Measurements from ENCODE around the gene MRPL50.

The MRPL50 gene

DNA sequence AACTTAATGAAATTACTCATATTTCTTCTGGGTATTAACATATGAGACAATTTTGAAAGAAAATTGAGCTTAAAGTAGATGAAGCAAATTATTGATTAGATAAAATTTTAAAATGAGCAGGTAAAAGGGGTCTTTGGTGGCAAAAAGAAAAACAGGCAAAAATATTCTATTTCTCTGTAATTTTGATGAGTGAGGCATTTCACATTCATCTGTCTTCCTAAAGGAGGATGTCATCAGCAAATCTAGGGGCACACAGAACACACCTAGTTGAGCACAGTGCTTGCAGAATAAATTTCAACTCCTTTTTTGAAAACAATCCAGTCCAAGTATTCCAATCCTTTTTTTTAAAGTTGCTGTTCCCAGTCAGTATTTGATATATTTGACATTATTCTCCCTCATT lies 16.4 kb upstream of the MRPL50 start:
- no peaks in the 10 kb centered on the region for H3K27me3 ChIP-seq (ENCODE audit: insufficient read depth, poor library complexity, severe bottlenecking)
- TF ChIP-seq GABPA (IDR thresholded peaks at IDR 0.05; ENCODE audit: low read depth): no peak
- TF ChIP-seq, protein P1, sequence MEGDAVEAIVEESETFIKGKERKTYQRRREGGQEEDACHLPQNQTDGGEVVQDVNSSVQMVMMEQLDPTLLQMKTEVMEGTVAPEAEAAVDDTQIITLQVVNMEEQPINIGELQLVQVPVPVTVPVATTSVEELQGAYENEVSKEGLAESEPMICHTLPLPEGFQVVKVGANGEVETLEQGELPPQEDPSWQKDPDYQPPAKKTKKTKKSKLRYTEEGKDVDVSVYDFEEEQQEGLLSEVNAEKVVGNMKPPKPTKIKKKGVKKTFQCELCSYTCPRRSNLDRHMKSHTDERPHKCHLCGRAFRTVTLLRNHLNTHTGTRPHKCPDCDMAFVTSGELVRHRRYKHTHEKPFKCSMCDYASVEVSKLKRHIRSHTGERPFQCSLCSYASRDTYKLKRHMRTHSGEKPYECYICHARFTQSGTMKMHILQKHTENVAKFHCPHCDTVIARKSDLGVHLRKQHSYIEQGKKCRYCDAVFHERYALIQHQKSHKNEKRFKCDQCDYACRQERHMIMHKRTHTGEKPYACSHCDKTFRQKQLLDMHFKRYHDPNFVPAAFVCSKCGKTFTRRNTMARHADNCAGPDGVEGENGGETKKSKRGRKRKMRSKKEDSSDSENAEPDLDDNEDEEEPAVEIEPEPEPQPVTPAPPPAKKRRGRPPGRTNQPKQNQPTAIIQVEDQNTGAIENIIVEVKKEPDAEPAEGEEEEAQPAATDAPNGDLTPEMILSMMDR (IDR thresholded peaks at IDR 0.05; ENCODE audit: insufficient read depth, low read length): no peak
- no peak for DNase-seq (ENCODE audit: low read depth in 1 of 2, low spot score in 1 of 2)
- no peak overlapping the region for H3K27ac ChIP-seq (replicated peaks)
- no peak overlapping the region for H3K4me3 ChIP-seq (replicated peaks; ENCODE audit: insufficient read depth, low read length)

DNA sequence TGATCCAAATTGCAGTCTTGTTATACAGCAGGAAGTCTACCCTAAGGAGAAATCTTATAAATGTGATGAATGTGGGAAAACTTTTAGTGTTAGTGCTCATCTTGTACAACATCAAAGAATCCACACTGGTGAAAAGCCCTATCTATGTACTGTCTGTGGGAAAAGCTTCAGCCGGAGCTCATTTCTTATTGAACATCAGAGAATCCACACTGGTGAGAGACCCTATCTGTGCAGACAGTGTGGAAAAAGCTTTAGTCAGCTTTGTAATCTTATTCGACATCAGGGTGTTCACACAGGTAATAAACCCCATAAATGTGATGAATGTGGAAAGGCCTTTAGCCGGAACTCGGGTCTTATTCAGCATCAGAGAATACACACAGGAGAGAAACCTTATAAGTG lies 10.7 kb upstream of the MRPL50 start:
- TF ChIP-seq SPI1 (IDR thresholded peaks at IDR 0.05; ENCODE audit: borderline replicate concordance, low read depth): no peak
- no peak for TF ChIP-seq POLR2AphosphoS5 (IDR thresholded peaks at IDR 0.05; ENCODE audit: low read depth)
- TF ChIP-seq, protein P2, sequence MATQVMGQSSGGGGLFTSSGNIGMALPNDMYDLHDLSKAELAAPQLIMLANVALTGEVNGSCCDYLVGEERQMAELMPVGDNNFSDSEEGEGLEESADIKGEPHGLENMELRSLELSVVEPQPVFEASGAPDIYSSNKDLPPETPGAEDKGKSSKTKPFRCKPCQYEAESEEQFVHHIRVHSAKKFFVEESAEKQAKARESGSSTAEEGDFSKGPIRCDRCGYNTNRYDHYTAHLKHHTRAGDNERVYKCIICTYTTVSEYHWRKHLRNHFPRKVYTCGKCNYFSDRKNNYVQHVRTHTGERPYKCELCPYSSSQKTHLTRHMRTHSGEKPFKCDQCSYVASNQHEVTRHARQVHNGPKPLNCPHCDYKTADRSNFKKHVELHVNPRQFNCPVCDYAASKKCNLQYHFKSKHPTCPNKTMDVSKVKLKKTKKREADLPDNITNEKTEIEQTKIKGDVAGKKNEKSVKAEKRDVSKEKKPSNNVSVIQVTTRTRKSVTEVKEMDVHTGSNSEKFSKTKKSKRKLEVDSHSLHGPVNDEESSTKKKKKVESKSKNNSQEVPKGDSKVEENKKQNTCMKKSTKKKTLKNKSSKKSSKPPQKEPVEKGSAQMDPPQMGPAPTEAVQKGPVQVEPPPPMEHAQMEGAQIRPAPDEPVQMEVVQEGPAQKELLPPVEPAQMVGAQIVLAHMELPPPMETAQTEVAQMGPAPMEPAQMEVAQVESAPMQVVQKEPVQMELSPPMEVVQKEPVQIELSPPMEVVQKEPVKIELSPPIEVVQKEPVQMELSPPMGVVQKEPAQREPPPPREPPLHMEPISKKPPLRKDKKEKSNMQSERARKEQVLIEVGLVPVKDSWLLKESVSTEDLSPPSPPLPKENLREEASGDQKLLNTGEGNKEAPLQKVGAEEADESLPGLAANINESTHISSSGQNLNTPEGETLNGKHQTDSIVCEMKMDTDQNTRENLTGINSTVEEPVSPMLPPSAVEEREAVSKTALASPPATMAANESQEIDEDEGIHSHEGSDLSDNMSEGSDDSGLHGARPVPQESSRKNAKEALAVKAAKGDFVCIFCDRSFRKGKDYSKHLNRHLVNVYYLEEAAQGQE (IDR thresholded peaks at IDR 0.05; ENCODE audit: insufficient replicate concordance, low read depth): no peak
- TF ChIP-seq, protein P1 (IDR thresholded peaks at IDR 0.05; ENCODE audit: insufficient read depth, low read length): no peak
- no peak for TF ChIP-seq GABPA (IDR thresholded peaks at IDR 0.05; ENCODE audit: low read depth)
- no peak overlapping the region for H3K4me3 ChIP-seq (replicated peaks; ENCODE audit: insufficient read depth, low read length)

DNA sequence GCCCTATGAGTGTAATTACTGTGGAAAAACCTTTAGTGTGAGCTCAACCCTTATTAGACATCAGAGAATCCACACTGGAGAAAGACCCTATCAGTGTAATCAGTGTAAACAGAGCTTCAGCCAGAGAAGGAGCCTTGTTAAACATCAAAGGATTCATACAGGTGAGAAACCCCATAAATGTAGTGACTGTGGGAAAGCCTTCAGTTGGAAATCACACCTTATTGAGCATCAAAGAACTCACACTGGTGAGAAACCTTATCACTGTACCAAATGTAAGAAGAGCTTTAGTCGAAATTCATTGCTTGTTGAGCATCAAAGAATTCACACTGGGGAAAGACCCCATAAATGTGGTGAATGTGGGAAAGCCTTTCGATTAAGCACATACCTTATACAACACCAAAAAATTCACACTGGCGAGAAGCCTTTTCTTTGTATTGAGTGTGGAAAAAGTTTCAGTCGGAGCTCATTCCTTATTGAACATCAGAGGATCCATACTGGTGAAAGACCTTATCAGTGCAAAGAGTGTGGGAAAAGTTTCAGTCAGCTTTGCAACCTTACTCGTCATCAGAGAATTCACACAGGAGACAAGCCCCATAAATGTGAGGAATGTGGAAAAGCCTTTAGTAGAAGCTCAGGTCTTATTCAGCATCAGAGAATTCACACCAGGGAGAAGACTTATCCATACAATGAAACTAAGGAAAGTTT lies 10.1 kb upstream of the MRPL50 start:
- no peak overlapping the region for H3K27ac ChIP-seq (replicated peaks)
- no peak for DNase-seq (ENCODE audit: low read depth in 1 of 2, low spot score in 1 of 2)
- no peak for TF ChIP-seq SPI1 (IDR thresholded peaks at IDR 0.05; ENCODE audit: borderline replicate concordance, low read depth)
- TF ChIP-seq GABPA (IDR thresholded peaks at IDR 0.05; ENCODE audit: low read depth): no peak
- TF ChIP-seq, protein P2 (IDR thresholded peaks at IDR 0.05; ENCODE audit: insufficient replicate concordance, low read depth): no peak
- H3K27me3 ChIP-seq (ENCODE audit: insufficient read depth, poor library complexity, severe bottlenecking): no peaks in the 10 kb centered on the region
- H3K4me3 ChIP-seq (replicated peaks; ENCODE audit: insufficient read depth, low read length): no peak overlapping the region

More for the DNA sequence above, 10.7 kb upstream of the MRPL50 start:
- Histone ChIP-seq H3K27me3 (ENCODE audit: insufficient read depth, poor library complexity, severe bottlenecking) (no peaks in the 10 kb centered on the region), H3K27ac (replicated peaks) (no peak overlapping the region)
- no peak for DNase-seq (ENCODE audit: low read depth in 1 of 2, low spot score in 1 of 2)

DNA sequence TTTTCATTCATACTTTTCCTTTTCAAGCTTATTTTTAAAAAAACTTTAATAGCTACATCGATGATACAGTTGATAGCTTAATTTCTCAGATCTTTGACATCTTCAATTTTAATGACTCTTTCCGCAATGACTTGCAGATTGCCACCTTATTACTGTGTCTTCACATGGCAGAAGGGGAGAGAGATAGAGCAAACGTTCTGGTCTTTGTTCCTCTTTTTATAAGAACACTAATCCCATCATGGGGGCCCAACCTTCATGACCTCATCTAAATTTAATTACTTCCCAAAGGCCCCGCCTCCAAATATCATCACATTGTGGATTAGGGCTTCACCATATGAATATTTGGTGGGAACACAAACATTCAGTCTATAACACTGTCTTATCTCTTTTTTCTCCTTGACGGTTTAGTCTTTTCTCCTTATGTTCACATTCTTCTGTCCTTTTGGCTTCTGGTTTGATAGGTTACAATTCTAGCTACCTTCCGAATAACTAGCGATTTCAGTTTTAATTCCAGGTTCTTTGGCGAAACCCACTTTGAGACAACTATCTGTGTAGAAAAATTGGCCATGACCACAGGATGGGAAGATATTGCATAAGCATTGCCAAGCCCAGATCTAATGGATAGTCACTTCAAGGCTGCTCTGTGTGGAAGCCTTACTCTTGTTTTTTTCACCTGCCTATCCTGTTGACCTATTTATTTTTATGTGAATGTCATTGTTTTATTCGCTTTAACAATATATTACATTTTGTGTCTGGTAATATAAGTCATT lies 5.3 kb upstream of the MRPL50 start:
- TF ChIP-seq POLR2AphosphoS5 (IDR thresholded peaks at IDR 0.05; ENCODE audit: low read depth) (no peak), SPI1 (IDR thresholded peaks at IDR 0.05; ENCODE audit: borderline replicate concordance, low read depth) (no peak)
- no peaks in the 10 kb centered on the region for H3K27me3 ChIP-seq (ENCODE audit: insufficient read depth, poor library complexity, severe bottlenecking)
- DNase-seq (ENCODE audit: low read depth in 1 of 2, low spot score in 1 of 2): no peak
- H3K27ac ChIP-seq (replicated peaks): no peak overlapping the region
- H3K4me3 ChIP-seq (replicated peaks; ENCODE audit: insufficient read depth, low read length): no peak overlapping the region
